AG09319 (cell line): ENCODE data around the gene ENDOV.

Experiments used
- DNase-seq: peaks from one replicate; pipeline ENCODE4 v3.0.0-alpha.2; 2010; ENCODE audit warnings: low read depth; ENCODE audit errors: extremely low read depth
- TF ChIP-seq, protein P1 (sequence below): IDR thresholded peaks from 2 replicates; pipeline ENCODE4 v1.5.1; 2011; ENCODE audit warnings: low read depth, mild to moderate bottlenecking, inconsistent platforms, low read length, moderate library complexity

ENDOV gene

DNA sequence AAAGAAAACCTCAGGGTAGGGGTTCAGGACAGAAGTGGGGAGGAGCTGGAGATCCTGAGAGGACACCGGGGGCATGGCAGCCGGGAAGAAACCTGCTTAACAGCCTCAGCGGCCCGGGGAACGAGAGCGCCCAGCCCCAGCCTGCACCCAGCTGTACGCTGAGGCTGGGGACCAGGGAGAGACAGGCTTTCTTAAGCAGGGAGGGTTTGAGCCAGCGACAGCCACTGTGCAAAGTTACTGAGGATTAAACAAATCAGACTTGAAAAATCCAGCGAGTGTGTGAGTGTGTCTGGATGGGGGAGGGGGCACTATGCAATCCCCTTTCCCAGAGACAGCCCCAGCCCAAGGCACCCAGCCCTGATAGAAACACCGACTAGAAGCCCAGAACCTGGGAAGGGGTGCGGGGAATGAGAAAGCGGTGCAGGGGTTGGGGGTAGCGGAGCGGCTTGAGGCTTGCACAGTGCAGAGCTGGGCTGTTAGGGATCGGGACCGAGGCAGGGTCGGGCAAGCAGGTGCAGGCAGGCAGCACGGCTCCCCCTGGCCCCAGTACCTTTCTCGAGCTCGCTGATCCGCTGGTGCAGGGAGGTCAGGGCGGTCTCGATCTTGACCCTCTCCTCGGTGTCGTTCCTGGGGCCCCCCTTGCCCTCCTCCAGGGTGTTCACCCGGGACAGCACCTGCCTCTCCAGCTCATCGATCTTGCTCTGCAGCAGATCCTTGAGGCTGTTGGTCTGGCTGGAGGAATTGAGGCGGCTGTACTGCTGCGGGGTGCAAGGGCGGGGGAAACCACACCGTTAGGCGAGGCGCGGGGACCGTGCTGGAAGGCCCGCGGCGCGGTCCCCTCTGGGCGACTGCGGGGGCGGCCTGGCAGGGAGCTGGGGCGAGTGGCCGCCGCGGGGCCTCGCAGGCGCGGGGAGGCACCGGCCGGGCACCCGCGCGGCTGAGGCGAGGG, 60.3 kb downstream of the ENDOV start:
- TF ChIP-seq, protein P1, sequence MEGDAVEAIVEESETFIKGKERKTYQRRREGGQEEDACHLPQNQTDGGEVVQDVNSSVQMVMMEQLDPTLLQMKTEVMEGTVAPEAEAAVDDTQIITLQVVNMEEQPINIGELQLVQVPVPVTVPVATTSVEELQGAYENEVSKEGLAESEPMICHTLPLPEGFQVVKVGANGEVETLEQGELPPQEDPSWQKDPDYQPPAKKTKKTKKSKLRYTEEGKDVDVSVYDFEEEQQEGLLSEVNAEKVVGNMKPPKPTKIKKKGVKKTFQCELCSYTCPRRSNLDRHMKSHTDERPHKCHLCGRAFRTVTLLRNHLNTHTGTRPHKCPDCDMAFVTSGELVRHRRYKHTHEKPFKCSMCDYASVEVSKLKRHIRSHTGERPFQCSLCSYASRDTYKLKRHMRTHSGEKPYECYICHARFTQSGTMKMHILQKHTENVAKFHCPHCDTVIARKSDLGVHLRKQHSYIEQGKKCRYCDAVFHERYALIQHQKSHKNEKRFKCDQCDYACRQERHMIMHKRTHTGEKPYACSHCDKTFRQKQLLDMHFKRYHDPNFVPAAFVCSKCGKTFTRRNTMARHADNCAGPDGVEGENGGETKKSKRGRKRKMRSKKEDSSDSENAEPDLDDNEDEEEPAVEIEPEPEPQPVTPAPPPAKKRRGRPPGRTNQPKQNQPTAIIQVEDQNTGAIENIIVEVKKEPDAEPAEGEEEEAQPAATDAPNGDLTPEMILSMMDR = no peak
- no peak for DNase-seq

DNA sequence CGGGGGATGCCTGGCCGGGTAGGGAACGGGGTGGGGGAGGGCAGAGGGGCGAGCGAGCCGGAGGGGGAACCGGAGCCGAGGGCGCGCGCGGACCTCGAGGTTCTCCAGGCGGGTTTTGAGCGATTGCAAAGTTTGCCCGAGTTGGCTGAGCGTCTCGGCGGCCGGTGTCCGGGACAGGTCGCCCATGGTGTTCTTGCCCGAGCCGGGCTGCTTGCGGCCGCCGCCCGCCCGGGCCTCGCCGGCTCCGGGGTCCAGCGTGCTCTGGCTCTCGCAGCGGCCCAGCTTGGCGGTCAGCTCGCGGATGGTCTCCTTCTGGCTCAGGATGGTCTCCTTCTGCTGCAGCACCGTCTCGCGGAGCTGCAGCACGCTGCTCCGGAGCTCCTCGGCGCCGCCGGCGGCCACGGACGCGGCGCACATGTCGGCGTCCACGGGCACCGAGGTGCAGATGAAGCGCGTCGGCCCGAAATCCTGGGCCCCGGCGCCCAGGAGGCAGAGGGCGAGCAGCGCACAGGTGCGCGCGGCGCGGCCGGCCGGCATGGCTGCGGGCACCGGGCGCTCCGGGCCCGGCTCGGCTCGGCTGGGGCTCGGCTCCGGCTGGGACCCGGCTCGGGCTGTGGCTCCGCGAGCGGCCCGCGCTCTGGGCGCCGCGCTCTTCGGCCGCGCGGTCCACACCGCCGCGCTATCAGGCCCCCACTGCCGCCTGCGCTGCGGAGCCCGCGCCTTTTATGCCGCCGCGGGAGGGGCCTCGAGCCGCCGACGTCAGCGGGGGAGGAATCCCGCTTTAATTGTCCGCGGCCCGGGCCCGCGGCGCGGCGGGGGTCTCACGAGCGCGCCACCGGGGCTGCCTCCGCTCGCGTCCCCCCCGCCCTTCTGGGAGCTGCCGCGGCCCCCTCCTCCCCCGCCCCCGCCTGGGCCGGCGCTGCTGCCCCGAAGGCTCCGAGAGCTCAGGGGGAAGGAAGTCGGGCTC, 61.2 kb downstream of the ENDOV start, which contains the start of gene NPTX1:
Gene NPTX1 (minus strand): TSS at position 698 of the 967 bp plus-strand sequence. CDS start 161 bp downstream, at position 537.
- DNase-seq = no peak
- TF ChIP-seq, protein P1 = no peak

DNA sequence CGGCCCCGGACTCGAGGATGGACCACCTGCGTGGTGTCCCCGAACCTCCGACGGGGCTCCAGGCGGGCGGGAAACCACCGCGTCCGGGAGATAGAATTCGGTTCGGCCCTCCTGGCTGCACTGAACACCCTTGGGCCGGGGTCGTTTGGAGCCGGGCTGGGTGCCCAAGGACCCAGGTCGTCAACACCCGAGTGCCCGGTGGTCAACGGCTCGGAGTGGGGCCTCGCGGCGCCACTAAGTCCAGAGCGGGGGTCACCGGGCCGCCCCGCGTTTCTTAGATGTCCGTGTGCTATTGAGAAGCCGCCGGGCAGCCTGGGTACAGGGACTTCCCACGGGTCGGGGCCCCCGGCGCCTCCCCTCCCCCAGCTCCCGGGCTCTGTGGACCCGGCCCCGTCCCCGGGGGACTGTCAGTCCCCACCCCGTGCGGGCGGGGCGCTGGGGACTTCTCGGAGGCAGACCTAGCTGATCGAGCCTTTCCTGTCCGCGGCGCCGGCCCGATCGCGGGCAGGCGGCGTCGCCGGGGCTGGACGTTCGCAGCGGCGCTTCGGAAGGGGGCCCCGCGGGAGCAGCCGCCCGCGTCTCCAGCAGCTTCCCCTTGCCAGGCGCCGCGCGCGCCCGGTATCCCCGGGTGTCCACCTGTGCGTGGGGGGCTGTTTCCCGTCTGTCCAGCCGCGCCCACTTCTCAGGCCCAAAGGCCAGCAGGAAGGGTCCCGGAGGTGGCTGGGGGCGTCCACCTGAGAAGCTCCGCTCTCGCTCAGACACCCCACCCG, 62.1 kb downstream of the ENDOV start:
- TF ChIP-seq, protein P1 = no peak
- no peak for DNase-seq

DNA sequence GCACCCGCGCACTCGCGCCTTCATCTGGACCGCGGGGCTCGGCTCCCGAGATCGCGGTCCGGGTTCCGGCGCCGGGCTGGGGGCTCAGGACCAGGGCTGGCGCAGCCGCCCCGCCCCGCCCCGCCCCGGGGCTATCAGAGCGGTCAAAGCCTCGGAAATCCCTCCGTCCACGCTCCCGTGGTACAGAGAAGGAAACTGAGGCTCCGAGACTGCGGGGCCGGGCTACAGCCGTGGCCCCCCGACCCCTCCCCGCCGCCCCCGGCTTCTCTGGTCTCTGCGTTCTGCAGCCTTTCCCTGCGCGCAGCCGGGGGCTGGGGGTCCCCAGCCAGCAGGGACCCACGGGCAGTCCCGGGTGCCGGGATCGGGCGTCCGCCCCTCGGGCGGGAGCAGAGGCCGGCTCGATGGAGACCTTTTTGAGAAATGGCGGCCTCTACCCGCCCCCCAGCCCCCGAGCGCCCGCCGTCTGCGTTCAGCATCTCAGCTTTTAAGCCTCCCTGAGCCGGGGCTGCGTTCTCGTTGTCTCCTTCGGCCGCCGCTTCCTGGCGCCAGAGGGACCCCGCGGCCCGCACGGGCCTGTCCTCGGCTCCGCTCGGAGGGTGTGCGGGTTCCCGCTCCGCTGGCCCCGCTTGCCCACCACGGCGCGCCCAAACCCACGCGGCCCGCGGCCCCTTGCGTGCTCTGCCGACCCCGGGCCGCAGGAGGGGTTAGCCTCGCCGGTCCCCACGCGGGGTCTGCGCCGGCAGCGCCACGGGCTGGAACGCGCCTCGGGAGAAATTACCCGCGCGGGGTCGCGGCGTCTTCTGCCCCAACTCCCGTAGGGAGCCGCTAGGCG, 62.9 kb downstream of the ENDOV start:
- TF ChIP-seq, protein P1 = peak; percentile 58
- DNase-seq = no peak

DNA sequence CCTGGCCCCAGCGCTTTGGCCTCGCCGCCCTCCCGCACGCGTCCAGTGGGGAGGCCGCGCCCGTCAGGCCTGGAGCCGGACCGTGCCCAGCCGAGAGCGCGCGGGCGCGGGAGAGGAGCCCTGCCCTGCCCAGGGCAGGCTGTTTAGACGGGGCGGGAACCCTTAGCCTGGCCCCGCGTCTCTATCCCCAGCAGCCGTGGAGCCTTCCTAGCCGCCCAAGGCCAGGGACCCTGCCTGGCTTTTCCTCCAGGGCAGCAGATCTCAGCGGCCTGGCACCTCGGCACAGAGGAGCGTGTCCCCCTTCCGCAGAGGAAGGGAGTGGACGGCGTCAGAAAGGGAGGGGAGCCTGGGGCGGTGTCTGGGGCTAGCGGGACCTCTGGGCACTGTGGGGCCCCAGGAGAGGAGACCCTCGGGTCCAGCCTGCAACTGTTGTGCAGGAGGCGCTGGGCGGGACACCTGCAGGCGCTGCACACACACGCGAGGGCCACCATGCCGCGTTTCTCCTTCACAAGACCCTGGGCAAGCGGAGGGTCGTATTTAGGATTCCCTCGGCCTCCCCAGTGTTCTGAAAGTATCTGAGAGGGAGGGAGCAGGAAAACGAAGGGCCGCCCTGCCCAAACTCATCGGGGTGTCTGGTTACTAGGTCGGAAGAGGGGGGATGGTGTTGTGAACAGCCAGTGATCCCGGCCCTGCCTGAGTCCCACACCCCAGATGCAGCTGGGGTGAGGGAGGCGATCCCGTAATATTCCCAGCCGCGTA, 63.7 kb downstream of the ENDOV start:
- TF ChIP-seq, protein P1 = no peak
- DNase-seq = no peak

DNA sequence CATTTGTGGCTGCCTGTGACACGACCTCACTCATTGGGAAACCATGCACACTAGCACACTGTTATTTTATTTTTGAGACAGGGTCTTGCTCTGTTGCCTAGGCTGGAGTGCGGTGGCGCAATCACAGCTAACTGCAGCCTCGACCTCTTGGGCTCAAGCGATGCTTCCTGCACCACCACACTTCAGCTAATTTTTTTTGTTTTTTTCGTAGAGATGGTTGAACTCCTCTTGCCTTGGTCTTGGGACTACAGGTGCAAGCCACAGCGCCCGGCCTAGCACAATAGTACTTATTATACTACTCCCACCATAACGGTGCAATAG, 64.2 kb downstream of the ENDOV start:
- TF ChIP-seq, protein P1 = no peak

More for the DNA sequence above, 64.2 kb downstream of the ENDOV start:
- no peak for DNase-seq
